OCI-LY3 (cell line): ENCODE measurements around the gene SDK1.

Experiments used
- H2AFZ ChIP-seq: fragments of 200-600, 300-600 bp; shearing (Covaris generic); 2 replicates; pipeline ENCODE4 v1.6.0; 2014; ENCODE audit warnings: antibody characterized with exemption, low read depth, low read length
- H3K27ac ChIP-seq: fragments of 200-600, 300-600 bp; sonication (generic); 2 replicates; pipeline ENCODE4 v1.5.1; 2014; ENCODE audit warnings: mild to moderate bottlenecking, low read length, moderate library complexity, mixed read lengths
- H3K27me3 ChIP-seq: fragments of 200-600, 300-600 bp; sonication (generic); 2 replicates; pipeline ENCODE4 v1.6.1; 2014; ENCODE audit warnings: low read depth, low read length, mixed read lengths
- H3K36me3 ChIP-seq: fragments of 200-600, 300-600 bp; sonication (generic); replicated peaks from 2 replicates; pipeline ENCODE3; 2014; ENCODE audit warnings: low read depth, low read length, mixed read lengths
- H3K4me1 ChIP-seq: fragments of 300-600, 200-600 bp; sonication (generic); 2 replicates; pipeline ENCODE4 v1.6.1; 2014; ENCODE audit warnings: low read length, mixed read lengths
- H3K4me2 ChIP-seq: fragments of 200-600, 300-600 bp; sonication (generic); 2 replicates; pipeline ENCODE4 v1.6.1; 2014; ENCODE audit warnings: low read length, mixed read lengths
- H3K4me3 ChIP-seq: fragments of 300-600, 200-600 bp; sonication (generic); 2 replicates; pipeline ENCODE4 v1.5.1; 2014; ENCODE audit warnings: antibody characterized with exemption, mild to moderate bottlenecking, low read length, moderate library complexity
- H3K79me2 ChIP-seq: fragments of 300-600, 200-600 bp; shearing (Covaris generic); 2 replicates; pipeline ENCODE4 v1.6.1; 2014; ENCODE audit warnings: mild to moderate bottlenecking, low read length, mixed read lengths
- H3K9ac ChIP-seq: fragments of 300-600, 200-600 bp; shearing (Covaris generic); 2 replicates; pipeline ENCODE4 v1.6.0; 2014; ENCODE audit warnings: mild to moderate bottlenecking, low read length, moderate library complexity
- H3K9me3 ChIP-seq: fragments of 200-600, 300-600 bp; shearing (Covaris generic); 2 replicates; pipeline ENCODE4 v1.6.1; 2014; ENCODE audit warnings: low read length, mixed read lengths; ENCODE audit not compliant: insufficient read depth
- H4K20me1 ChIP-seq: fragments of 200-600, 300-600 bp; sonication (generic); 2 replicates; pipeline ENCODE4 v1.6.1; 2016; ENCODE audit warnings: low read length, mixed read lengths; ENCODE audit not compliant: insufficient read depth
- CTCF ChIP-seq: fragments of 200-600, 300-600 bp; sonication (generic); IDR thresholded peaks from 2 replicates; pipeline ENCODE4 v1.5.1; 2014; ENCODE audit warnings: antibody characterized with exemption, low read length, low read depth
- EZH2phosphoT487 ChIP-seq: fragments of 200-600 bp; shearing (Covaris generic); IDR thresholded peaks from 2 replicates; pipeline ENCODE4 v1.6.1; 2018; ENCODE audit warnings: antibody characterized with exemption, mixed run types, low read depth

Gene SDK1

GRCh38 chr7:3974329-3974728, 673.3 kb downstream of the SDK1 start:
- Histone ChIP-seq H3K4me3 (no peak overlapping the region), H3K79me2 (no peaks in the 10 kb centered on the region), H3K36me3 (no peaks in the 10 kb centered on the region), H3K27me3 (no peaks in the 10 kb centered on the region), H3K4me1 (no peaks in the 10 kb centered on the region), H3K4me2 (no peak overlapping the region), H3K27ac (no peak overlapping the region), H4K20me1 (no peaks in the 10 kb centered on the region), H3K9ac (no peak overlapping the region), H3K9me3 (no peaks in the 10 kb centered on the region), H2AFZ (no peak overlapping the region)
- no peak for TF ChIP-seq CTCF
- no peak for TF ChIP-seq EZH2phosphoT487

DNA sequence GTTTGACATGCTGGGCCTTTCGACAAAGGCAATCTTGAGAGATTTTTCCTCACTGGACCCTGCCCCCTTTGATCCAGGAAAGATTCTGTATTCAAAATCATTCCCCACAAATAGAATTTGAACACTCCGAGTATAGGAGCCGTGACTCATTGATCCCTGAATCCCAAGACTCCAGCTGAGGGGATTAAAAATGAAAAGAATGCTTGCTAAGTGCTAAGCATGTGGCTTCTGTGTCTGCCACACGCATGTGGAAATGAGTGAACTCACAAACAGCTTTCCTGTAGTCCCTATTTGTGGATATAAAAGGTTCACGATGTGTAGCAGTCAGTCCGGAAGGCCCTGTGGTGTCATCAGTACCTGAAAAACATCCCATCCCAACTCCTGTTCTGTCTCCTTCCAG, 674.3 kb downstream of the SDK1 start:
- Histone ChIP-seq H3K79me2 (no peaks in the 10 kb centered on the region), H2AFZ (no peak overlapping the region), H3K27me3 (no peaks in the 10 kb centered on the region), H3K9ac (no peak overlapping the region), H4K20me1 (no peaks in the 10 kb centered on the region), H3K4me2 (no peak overlapping the region), H3K36me3 (no peaks in the 10 kb centered on the region), H3K9me3 (no peaks in the 10 kb centered on the region), H3K27ac (no peak overlapping the region), H3K4me1 (no peaks in the 10 kb centered on the region), H3K4me3 (no peak overlapping the region)
- TF ChIP-seq CTCF = no peak
- TF ChIP-seq EZH2phosphoT487 = no peak

- H3K27me3 ChIP-seq = no peaks in the 10 kb centered on the region
- no peaks in the 10 kb centered on the region for H3K36me3 ChIP-seq
- TF ChIP-seq CTCF (no peak), EZH2phosphoT487 (no peak)
- H4K20me1 ChIP-seq = no peaks in the 10 kb centered on the region
- no peaks in the 10 kb centered on the region for H3K79me2 ChIP-seq
- H3K4me1 ChIP-seq = no peaks in the 10 kb centered on the region
- no peak overlapping the region for H2AFZ ChIP-seq
- H3K4me3 ChIP-seq = no peak overlapping the region
- no peak overlapping the region for H3K4me2 ChIP-seq
- no peak overlapping the region for H3K9ac ChIP-seq
- H3K27ac ChIP-seq = no peak overlapping the region
- no peaks in the 10 kb centered on the region for H3K9me3 ChIP-seq
Measured at GRCh38 chr7:3977391-3977790, 676.3 kb downstream of the SDK1 start.

DNA sequence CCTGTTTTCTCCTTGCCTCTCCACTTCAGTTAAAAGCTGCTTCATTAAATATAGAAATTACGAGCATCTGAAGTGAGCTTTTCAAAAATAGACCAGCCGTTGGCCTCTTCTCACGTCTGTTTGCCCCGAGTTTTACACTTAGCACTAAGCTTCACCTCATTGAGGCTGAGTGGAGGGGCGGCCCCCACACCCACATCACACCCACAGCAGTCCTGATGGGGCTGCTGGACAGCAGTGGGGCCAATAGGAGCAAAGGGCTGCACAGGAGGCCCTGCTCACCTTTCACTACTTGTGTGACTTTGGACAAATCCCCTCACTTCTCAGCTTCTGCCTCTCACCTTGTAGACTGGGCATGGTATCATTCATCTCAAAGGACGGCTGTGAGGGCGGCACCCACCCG, 677.8 kb downstream of the SDK1 start:
- Histone ChIP-seq H3K4me2 (no peak overlapping the region), H3K9me3 (no peaks in the 10 kb centered on the region), H3K9ac (no peak overlapping the region), H3K4me1 (no peaks in the 10 kb centered on the region), H3K27ac (no peak overlapping the region), H3K36me3 (no peaks in the 10 kb centered on the region), H3K4me3 (no peak overlapping the region), H3K79me2 (no peaks in the 10 kb centered on the region), H2AFZ (no peak overlapping the region), H3K27me3 (no peaks in the 10 kb centered on the region), H4K20me1 (no peaks in the 10 kb centered on the region)
- TF ChIP-seq CTCF (no peak), EZH2phosphoT487 (no peak)
